ENCODE data around the gene KCNJ1.

DNA sequence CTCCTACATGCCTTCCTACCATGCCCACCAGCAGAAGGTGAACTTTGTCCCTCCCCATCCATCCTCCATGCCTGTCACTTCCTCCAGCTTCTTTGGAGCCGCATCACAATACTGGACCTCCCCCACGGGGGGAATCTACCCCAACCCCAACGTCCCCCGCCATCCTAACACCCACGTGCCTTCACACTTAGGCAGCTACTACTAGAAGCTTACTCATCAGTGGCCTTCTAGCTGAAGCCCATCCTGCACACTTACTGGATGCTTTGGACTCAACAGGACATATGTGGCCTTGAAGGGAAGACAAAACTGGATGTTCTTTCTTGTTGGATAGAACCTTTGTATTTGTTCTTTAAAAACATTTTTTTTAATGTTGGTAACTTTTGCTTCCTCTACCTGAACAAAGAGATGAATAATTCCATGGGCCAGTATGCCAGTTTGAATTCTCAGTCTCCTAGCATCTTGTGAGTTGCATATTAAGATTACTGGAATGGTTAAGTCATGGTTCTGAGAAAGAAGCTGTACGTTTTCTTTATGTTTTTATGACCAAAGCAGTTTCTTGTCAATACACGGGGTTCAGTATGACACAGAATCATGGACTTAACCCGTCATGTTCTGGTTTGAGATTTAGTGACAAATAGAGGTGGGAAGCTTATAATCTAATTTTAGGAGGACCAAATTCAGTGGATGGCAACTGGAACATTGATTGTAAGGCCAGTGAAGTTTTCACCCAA, 56.1 kb downstream of the KCNJ1 start:
- TF ChIP-seq EZH2 (IDR thresholded peaks at IDR 0.05; ENCODE audit: borderline replicate concordance, low read depth, low read length, poor library complexity, severe bottlenecking): no peak
- TF ChIP-seq, protein P1, sequence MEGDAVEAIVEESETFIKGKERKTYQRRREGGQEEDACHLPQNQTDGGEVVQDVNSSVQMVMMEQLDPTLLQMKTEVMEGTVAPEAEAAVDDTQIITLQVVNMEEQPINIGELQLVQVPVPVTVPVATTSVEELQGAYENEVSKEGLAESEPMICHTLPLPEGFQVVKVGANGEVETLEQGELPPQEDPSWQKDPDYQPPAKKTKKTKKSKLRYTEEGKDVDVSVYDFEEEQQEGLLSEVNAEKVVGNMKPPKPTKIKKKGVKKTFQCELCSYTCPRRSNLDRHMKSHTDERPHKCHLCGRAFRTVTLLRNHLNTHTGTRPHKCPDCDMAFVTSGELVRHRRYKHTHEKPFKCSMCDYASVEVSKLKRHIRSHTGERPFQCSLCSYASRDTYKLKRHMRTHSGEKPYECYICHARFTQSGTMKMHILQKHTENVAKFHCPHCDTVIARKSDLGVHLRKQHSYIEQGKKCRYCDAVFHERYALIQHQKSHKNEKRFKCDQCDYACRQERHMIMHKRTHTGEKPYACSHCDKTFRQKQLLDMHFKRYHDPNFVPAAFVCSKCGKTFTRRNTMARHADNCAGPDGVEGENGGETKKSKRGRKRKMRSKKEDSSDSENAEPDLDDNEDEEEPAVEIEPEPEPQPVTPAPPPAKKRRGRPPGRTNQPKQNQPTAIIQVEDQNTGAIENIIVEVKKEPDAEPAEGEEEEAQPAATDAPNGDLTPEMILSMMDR (conservative IDR thresholded peaks at IDR 0.05; ENCODE audit: low read depth, low read length): no peak

All from A673 (cell line).